GM12873 (cell line): Measurements from ENCODE around the gene SDSL.

Source experiments
- CTCF ChIP-seq: IDR thresholded peaks from 2 replicates; pipeline ENCODE4 v1.5.1; 2012; ENCODE audit warnings: low read depth, mild to moderate bottlenecking, moderate library complexity, low read length, control low read depth; ENCODE audit not compliant: insufficient read depth; ENCODE audit errors: missing control alignments

The SDSL gene

DNA sequence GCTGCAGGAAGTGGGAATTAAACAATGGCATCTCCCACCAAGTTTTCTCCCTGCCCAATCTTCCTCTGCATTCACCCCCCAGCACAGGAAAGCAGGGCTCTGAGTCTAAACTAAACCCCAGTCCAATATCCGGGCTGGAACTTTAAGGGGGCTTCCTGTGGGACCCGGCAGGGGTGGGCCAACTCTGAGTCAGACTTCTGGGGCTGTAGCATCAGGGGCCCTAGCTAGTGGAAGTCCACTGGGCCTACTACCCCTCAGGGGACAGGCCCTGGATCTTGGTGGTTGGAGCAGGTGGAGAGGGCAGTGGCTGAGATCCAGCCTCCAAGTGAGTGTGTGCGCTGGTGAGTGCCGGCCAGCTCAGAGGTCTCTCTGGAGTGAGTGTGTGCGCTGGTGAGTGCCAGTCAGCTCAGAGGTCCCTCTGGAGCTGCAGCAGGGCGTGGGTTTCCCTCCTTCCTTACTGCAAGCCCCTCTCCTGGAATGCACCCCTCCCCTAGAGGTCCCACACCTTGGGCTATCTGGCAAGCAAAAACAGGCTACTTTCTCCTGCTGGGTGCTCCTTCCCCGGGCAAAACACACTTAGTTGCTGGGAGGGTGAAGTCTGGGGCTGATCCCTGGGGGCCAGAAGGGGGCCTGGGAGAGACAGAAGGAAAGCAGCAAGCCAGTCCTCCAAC lies 55.1 kb downstream of the SDSL start:
- no peak for TF ChIP-seq CTCF

GRCh38 chr12:113477842-113478215 lies 55.6 kb downstream of the SDSL start:
- no peak for TF ChIP-seq CTCF

- TF ChIP-seq CTCF, result no peak
These were observed 56.3 kb downstream of the SDSL start for GRCh38 chr12:113478351-113479011.

GRCh38 chr12:113479216-113479589 lies 57.0 kb downstream of the SDSL start:
- TF ChIP-seq CTCF, result no peak

DNA sequence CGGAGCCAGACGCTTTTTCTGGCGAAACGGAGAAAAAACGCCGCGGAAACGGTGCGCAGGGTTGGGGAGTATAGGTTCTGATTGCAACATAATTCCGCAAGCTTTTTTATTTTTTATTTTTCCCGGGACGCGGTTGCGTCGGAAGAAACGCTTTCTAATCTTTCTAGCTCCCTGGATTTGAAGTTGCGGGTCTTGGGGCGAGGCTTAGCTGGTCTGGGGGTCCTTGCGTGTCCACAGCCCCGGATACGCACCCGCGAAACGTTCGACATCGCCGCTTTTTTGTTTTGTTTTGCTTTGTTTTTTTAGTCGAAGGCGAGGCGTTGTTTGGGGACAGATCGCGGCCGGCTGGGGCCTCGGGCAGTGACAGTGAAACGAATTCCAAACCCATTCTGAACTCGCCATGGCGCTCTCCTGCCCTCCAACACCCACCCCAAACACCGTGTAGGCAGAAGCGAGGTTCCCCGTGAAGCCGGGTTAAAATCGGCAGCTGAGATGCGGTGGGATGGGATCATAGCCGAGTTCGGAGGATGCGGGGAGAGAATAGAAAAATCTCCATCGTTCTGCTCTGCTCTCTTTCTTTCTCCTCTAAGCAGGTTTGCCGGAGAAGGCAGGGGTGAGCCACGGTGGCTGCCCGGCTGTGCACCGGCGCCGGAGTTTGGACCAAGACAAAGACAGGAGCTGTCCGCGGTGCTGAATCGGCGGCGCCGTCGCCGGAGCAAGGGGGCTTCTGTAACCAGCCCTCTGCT lies 57.6 kb downstream of the SDSL start:
- TF ChIP-seq CTCF, result no peak

GRCh38 chr12:113480336-113480971 lies 58.3 kb downstream of the SDSL start:
- TF ChIP-seq CTCF, result no peak

DNA sequence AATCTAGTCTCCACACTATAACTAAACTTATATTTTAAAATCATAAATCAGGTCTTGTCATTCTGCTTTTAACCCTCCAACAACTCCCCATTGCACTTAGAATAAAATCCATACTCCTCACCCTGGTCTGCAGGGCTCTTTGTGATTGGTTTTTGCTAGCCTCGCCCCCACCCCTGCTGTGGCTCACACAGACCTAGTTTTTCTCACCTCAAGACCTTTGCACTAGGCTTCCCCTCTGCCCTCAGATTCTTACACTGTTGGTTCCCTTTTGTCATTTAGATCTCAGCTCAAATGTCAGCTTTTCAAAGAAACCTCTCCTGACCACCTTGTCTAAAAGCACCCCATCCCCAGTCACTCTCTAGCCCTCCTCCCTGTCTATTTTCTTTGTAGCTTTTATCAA lies 60.2 kb downstream of the SDSL start:
- TF ChIP-seq CTCF, result no peak
